ENCODE measurements around the gene CACNA1H.

Gene CACNA1H

GRCh38 chr16:1177053-1177452 lies 24.1 kb downstream of the CACNA1H start:
- H3K4me3 ChIP-seq (replicated peaks; ENCODE audit: low read depth, low read length): no peak overlapping the region
- TF ChIP-seq CTCF (IDR thresholded peaks at IDR 0.05; ENCODE audit: low read depth, low read length, missing control alignments): no peak
- no peak for DNase-seq (ENCODE audit: extremely low read depth, low read depth)

- no peak for TF ChIP-seq CTCF (IDR thresholded peaks at IDR 0.05; ENCODE audit: low read depth, low read length, missing control alignments)
- DNase-seq (ENCODE audit: extremely low read depth, low read depth): no peak
- no peak overlapping the region for H3K4me3 ChIP-seq (replicated peaks; ENCODE audit: low read depth, low read length)
These were observed 24.8 kb downstream of the CACNA1H start for GRCh38 chr16:1177750-1178149.

GRCh38 chr16:1178295-1178910 lies 25.5 kb downstream of the CACNA1H start:
- TF ChIP-seq CTCF (IDR thresholded peaks at IDR 0.05; ENCODE audit: low read depth, low read length, missing control alignments): no peak
- H3K4me3 ChIP-seq (replicated peaks; ENCODE audit: low read depth, low read length): no peak overlapping the region
- DNase-seq (ENCODE audit: extremely low read depth, low read depth): no peak

GRCh38 chr16:1180549-1181403 lies 27.9 kb downstream of the CACNA1H start:
- no peak overlapping the region for H3K4me3 ChIP-seq (replicated peaks; ENCODE audit: low read depth, low read length)
- no peak for DNase-seq (ENCODE audit: extremely low read depth, low read depth)
- no peak for TF ChIP-seq CTCF (IDR thresholded peaks at IDR 0.05; ENCODE audit: low read depth, low read length, missing control alignments)

- no peak overlapping the region for H3K4me3 ChIP-seq (replicated peaks; ENCODE audit: low read depth, low read length)
- no peak for TF ChIP-seq CTCF (IDR thresholded peaks at IDR 0.05; ENCODE audit: low read depth, low read length, missing control alignments)
- no peak for DNase-seq (ENCODE audit: extremely low read depth, low read depth)
These were observed 28.8 kb downstream of the CACNA1H start for GRCh38 chr16:1181404-1182315.

GRCh38 chr16:1182316-1182671 lies 29.4 kb downstream of the CACNA1H start:
- no peak for DNase-seq (ENCODE audit: extremely low read depth, low read depth)
- no peak for TF ChIP-seq CTCF (IDR thresholded peaks at IDR 0.05; ENCODE audit: low read depth, low read length, missing control alignments)
- H3K4me3 ChIP-seq (replicated peaks; ENCODE audit: low read depth, low read length): no peak overlapping the region

Data from HFF-Myc (cell line).